ENCODE data around the gene MSX2. TPM values are rescaled to one million over a fixed set of nuclear protein-coding genes. Genes with fewer than 3 reads are reported as not detected.
"Not testable (repeated sequence)": the region's sequence is repeated elsewhere in the genome, so short reads cannot be mapped to it uniquely, and the experiment has no call there.

Gene MSX2
- total RNA-seq, 1 experiment from 2014 or later: 25.3 TPM

GRCh38 chr5:174755106-174755505 lies 30.7 kb downstream of the MSX2 start:
- in situ Hi-C loops (cut with HindIII; ENCODE audit: low pct_unique_long_range_greater_than_20kb, low sequenced_read_pairs): no loop called here

GRCh38 chr5:174759091-174759490 lies 34.7 kb downstream of the MSX2 start:
- no peak for DNase-seq (ENCODE audit: low read depth)
- in situ Hi-C loops (cut with HindIII; ENCODE audit: low pct_unique_long_range_greater_than_20kb, low sequenced_read_pairs): no loop called here

More at GRCh38 chr5:174755106-174755505, 30.7 kb downstream of the MSX2 start:
- peak; percentile 38 for DNase-seq (ENCODE audit: low read depth)

DNA sequence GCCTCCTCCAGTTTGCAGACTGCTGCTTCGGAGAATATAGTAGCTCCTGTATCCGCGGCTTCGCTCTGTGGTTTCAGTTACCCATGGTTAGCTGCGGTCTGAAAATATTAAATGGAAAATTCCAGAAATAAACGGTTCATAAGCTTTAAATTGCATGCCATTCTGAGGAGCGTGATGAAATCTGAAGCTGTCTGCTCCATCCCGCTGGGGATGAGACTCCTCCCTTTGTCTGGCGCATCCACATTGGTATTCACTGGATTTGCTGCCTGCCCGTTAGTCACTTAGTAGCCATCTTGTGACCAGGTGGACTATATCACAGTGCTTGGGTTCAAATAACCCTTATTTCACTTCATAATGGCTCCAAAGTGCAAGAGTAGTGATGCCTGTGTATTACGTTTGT lies 36.3 kb downstream of the MSX2 start:
- no peak for DNase-seq (ENCODE audit: low read depth)
- in situ Hi-C loops (cut with HindIII; ENCODE audit: low pct_unique_long_range_greater_than_20kb, low sequenced_read_pairs): no loop called here

DNA sequence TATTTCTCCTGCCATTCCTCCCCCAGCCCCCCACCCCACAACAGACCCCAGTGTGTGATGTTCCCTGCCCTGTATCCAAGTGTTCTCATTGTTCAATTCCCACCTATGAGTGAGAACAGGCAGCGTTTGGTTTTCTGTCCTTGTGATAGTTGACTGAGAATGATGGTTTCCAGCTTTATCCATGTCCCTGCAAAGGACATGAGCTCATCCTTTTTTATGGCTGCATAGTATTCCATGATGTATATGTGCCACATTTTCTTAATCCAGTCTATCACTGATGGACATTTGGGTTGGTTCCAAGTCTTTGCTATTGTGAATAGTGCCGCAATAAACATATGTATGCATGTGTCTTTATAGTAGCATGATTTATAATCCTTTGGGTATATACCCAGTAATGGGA lies 37.0 kb downstream of the MSX2 start:
- DNase-seq (ENCODE audit: low read depth); in situ Hi-C loops (cut with HindIII; ENCODE audit: low pct_unique_long_range_greater_than_20kb, low sequenced_read_pairs): not testable (repeated sequence)

GRCh38 chr5:174764309-174764708 lies 39.9 kb downstream of the MSX2 start:
- in situ Hi-C loops (cut with HindIII; ENCODE audit: low pct_unique_long_range_greater_than_20kb, low sequenced_read_pairs): no loop called here
- no peak for DNase-seq (ENCODE audit: low read depth)

GRCh38 chr5:174765540-174765939 lies 41.2 kb downstream of the MSX2 start:
- in situ Hi-C loops (cut with HindIII; ENCODE audit: low pct_unique_long_range_greater_than_20kb, low sequenced_read_pairs): no loop called here
- DNase-seq (ENCODE audit: low read depth): no peak

DNA sequence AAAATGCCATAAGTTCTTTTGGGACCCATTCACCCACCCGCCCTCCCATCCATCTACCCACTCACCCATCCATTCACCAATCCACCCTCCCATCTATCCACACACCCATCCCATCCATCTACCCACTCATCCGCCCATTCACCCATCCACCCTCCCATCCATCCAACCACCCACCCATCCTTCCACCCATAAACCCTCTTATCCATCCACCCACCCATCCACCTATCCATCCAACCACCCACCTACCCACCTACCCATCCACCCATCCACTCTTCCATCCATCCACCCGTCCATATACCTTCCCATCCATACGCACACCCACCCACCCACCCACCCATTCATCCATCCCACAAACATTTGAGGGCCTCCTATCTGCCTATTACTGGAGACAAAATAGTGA lies 43.3 kb downstream of the MSX2 start:
- DNase-seq (ENCODE audit: low read depth): no peak
- in situ Hi-C loops (cut with HindIII; ENCODE audit: low pct_unique_long_range_greater_than_20kb, low sequenced_read_pairs): no loop called here

DNA sequence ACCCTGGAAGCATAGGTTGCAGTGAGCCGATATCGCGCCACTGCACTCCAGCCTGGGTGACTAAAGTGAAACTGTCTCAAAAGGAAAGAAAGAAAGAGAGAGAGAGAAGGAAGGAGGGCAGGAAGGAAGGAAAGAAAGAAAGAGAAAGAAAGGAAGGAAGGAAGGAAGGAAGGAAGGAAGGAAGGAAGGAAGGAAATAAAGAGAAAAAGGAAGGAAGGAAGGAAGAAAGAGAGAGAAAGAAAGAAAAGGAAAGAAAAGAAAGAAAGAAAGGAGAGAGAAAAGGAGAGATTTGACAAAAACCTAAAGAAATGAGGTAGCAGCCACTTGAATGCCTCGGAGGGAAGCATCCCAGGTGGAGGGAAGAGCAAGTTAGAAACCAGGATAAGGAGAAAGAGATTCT lies 44.6 kb downstream of the MSX2 start:
- no peak for DNase-seq (ENCODE audit: low read depth)
- in situ Hi-C loops (cut with HindIII; ENCODE audit: low pct_unique_long_range_greater_than_20kb, low sequenced_read_pairs): no loop called here

GRCh38 chr5:174773371-174773770 lies 49.0 kb downstream of the MSX2 start:
- no peak for DNase-seq (ENCODE audit: low read depth)
- in situ Hi-C loops (cut with HindIII; ENCODE audit: low pct_unique_long_range_greater_than_20kb, low sequenced_read_pairs): no loop called here

DNA sequence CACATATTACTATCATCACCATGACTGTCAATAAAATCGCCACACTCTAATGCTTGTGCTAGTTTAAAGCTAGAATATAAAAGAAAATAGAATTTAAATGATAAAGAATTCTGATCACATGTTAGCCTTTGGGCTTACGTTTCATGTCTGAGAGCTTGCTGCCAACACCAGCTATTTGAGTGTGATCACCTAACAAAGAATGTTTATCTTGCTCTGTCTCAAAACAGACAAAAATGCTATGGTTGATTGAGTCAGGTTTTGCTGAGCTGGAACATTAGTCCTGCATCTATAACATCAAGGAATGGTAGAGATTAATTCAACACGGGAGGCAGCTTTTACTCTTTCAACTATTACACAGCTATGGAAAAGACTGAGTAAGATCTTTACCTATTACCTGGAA lies 50.7 kb downstream of the MSX2 start:
- DNase-seq (ENCODE audit: low read depth): peak; percentile 85
- in situ Hi-C loops (cut with HindIII; ENCODE audit: low pct_unique_long_range_greater_than_20kb, low sequenced_read_pairs): no loop called here

DNA sequence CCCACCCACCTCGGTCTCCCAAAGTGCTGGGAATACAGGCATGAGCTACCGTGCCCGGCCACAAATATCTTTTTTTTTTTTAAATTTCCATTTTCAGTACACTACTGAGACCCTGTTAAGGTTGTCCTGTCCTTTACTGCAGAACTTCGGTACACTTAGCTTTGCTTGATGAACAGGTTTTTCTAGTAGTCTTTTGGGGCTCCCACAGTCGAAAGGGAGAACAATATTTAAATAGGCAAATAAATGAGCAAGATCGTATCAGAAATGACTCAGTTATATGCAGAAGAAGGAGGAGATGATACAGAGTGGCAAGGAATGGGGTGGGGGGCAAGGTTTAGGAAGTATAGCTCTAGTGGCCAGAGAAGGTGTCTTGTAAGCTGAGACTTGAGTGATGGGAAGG lies 52.7 kb downstream of the MSX2 start:
- no peak for DNase-seq (ENCODE audit: low read depth)
- in situ Hi-C loops (cut with HindIII; ENCODE audit: low pct_unique_long_range_greater_than_20kb, low sequenced_read_pairs): no loop called here

DNA sequence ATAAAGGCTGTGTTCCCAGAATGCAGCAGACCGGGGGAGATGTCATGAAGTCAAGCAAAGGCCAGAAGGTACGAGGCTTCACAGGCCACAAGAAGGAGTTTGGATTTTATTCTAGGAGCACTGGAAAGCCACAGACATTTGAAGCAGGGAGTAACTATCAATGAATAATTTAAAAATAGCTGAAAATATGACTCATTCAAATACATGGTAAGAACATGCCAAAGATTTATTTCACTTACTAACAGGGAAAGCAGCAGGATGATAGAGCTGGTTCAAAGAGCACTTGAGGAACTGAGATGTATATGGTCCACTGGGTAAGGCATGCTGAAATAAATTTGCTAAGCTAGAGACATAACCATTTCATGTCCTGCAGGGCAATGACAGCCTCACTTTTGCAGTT lies 53.2 kb downstream of the MSX2 start:
- DNase-seq (ENCODE audit: low read depth): peak; percentile 35
- in situ Hi-C loops (cut with HindIII; ENCODE audit: low pct_unique_long_range_greater_than_20kb, low sequenced_read_pairs): no loop called here

Data from Caki2 (cell line).